Nucleus accumbens (tissue), 56 donors: ENCODE measurements around the gene SLC35A2.
"Not testable (repeated sequence)": the region's sequence is repeated elsewhere in the genome, so short reads cannot be mapped to it uniquely, and the experiment has no call there.

Experiments used
- DNase-seq, 56 donors: peaks; one replicate each; lab custom pipeline; 2025; lab: John Stamatoyannopoulos, UW

Gene SLC35A2

GRCh38 chrX:48854898-48855297 is 56.5 kb downstream of the SLC35A2 start:
- no peak for DNase-seq

- DNase-seq = not testable (repeated sequence)
These were observed 57.2 kb downstream of the SLC35A2 start for GRCh38 chrX:48854121-48854804.

GRCh38 chrX:48853494-48853893 is 58.0 kb downstream of the SLC35A2 start:
- not testable (repeated sequence) for DNase-seq
